ENCODE measurements around the gene TAGAP. TPM values are rescaled to one million over a fixed set of nuclear protein-coding genes. Genes with fewer than 3 reads are reported as not detected.

Gene TAGAP
- total and polyA plus RNA-seq, 2 donors (not counting 3 experiments of a cell fraction or from before 2014, with no cell fraction given): not detected

DNA sequence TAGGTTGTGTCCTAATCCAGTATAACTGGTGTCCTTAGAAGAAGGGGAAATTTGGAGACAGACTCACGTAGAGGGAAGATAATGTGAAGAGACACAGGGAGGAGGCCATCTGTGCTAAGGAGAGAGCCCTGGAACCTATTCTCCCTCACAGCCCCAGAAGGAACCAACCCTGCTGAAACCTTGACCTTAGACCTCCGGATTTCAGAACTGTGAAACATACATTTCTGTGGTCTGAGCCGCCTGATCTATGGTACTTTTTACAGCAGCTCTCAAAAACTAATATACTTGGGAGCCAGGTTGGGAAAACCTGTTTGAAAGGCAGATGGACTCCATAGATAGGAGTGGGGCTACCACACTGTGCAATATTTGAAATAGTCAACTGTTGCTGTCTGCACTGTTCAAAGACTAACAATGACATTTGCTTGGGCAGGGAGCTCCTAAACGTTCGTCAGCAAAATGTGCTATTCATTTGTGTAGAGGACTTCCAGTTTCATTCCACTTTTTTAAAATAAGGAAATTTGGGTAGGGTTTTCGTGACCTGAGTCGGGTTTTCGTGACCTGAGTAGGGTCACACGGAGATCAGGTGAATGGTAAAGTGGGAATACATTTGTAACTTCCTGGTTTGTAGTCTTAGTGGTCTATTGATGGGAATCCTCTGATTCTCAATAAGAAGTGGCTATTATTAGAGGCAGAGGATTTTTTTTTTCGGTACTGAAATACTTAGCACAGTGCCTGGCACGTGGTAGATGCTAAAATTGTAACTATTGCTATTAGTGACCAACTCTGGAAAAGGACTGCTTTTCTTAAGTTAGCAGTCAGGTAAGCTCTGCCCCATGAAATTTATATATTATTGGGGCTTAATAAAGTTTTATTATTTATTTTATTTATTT lies 11.4 kb downstream of the TAGAP start:
- no peak overlapping the region for H3K9ac ChIP-seq (replicated peaks; ENCODE audit: extremely low read depth, insufficient read depth, low read length)
- dilution Hi-C loops (cut with MboI; ENCODE audit: extremely low pct_ligation_motif_present, low sequenced_read_pairs): no loop called here
- no peaks in the 10 kb centered on the region for H3K9me3 ChIP-seq (replicated peaks; ENCODE audit: control insufficient read depth, insufficient read depth, low read length)
- BruUV-seq (replicated peaks): no TSS peak
- FAIRE-seq (no peak), DNase-seq (ENCODE audit: low read depth, low spot score) (no peak)
- TF ChIP-seq JUN (IDR thresholded peaks at IDR 0.05; ENCODE audit: borderline replicate concordance, insufficient read depth, insufficient read length, low read depth) (no peak), POLR2AphosphoS5 (IDR thresholded peaks at IDR 0.05; ENCODE audit: insufficient read depth, low read depth, low read length) (no peak), FOS (IDR thresholded peaks at IDR 0.05; ENCODE audit: borderline replicate concordance, insufficient read depth, low read length) (no peak), MYC (IDR thresholded peaks at IDR 0.05; ENCODE audit: low read depth, low read length) (no peak), EZH2 (IDR thresholded peaks at IDR 0.05; ENCODE audit: borderline replicate concordance, low read depth, low read length, severe bottlenecking) (no peak)
- TF ChIP-seq, protein P1, sequence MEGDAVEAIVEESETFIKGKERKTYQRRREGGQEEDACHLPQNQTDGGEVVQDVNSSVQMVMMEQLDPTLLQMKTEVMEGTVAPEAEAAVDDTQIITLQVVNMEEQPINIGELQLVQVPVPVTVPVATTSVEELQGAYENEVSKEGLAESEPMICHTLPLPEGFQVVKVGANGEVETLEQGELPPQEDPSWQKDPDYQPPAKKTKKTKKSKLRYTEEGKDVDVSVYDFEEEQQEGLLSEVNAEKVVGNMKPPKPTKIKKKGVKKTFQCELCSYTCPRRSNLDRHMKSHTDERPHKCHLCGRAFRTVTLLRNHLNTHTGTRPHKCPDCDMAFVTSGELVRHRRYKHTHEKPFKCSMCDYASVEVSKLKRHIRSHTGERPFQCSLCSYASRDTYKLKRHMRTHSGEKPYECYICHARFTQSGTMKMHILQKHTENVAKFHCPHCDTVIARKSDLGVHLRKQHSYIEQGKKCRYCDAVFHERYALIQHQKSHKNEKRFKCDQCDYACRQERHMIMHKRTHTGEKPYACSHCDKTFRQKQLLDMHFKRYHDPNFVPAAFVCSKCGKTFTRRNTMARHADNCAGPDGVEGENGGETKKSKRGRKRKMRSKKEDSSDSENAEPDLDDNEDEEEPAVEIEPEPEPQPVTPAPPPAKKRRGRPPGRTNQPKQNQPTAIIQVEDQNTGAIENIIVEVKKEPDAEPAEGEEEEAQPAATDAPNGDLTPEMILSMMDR (IDR thresholded peaks at IDR 0.05; ENCODE audit: extremely low read depth in 1 of 2, insufficient read depth in 1 of 2, low read depth in 1 of 2, low read length in 2 of 2): no peak
- no peak overlapping the region for H3K4me2 ChIP-seq (ENCODE audit: insufficient read depth, low read length)
- H4K20me1 ChIP-seq (replicated peaks; ENCODE audit: control insufficient read depth, extremely low read depth, insufficient read depth, low read length): no peaks in the 10 kb centered on the region
- ChIA-PET POLR2A (no interaction called here), CTCF (interaction anchor here (0.9 to 3.7 kb wide), 5 partner anchors 9 to 101 kb away, joined by 3 to 28 read pairs (median 3); no protein-coding TSS in a partner anchor)
- H3K4me3 ChIP-seq (replicated peaks in 1 of 3; ENCODE audit: insufficient read depth in 1 of 3, low read depth in 1 of 3, low read length in 3 of 3): no peak overlapping the region
- H3K79me2 ChIP-seq (ENCODE audit: control insufficient read depth, insufficient read depth, low read length): no peaks in the 10 kb centered on the region
- H2AFZ ChIP-seq (ENCODE audit: low read depth, low read length): no peak overlapping the region
- H3K36me3 ChIP-seq (ENCODE audit: control insufficient read depth in 2 of 2, extremely low read depth in 1 of 2, insufficient read depth in 2 of 2, low read length in 2 of 2): no peaks in the 10 kb centered on the region
- no peak overlapping the region for H3K27ac ChIP-seq (ENCODE audit: insufficient read depth, low read depth, low read length)
- no peaks in the 10 kb centered on the region for H3K9me1 ChIP-seq (replicated peaks; ENCODE audit: control insufficient read depth, extremely low read depth, insufficient read depth, low read length)
- no peaks in the 10 kb centered on the region for H3K4me1 ChIP-seq (ENCODE audit: control insufficient read depth, extremely low read depth, insufficient read depth, low read length)
- intact Hi-C loops (cut with micrococcal nuclease): no loop called here
- no peaks in the 10 kb centered on the region for H3K27me3 ChIP-seq (ENCODE audit: control insufficient read depth in 2 of 2, insufficient read depth in 2 of 2, low read length in 2 of 2)
